GM19351 (cell line): ENCODE measurements around the gene IFNAR2.

ENCODE experiments used
- ATAC-seq: cut with Tn5 transposase; IDR thresholded peaks from one replicate; pipeline ENCODE4 v1.9.1; 2021; ENCODE audit warnings: mild to moderate bottlenecking, moderate library complexity; ENCODE audit not compliant: unreplicated experiment

Gene IFNAR2

DNA sequence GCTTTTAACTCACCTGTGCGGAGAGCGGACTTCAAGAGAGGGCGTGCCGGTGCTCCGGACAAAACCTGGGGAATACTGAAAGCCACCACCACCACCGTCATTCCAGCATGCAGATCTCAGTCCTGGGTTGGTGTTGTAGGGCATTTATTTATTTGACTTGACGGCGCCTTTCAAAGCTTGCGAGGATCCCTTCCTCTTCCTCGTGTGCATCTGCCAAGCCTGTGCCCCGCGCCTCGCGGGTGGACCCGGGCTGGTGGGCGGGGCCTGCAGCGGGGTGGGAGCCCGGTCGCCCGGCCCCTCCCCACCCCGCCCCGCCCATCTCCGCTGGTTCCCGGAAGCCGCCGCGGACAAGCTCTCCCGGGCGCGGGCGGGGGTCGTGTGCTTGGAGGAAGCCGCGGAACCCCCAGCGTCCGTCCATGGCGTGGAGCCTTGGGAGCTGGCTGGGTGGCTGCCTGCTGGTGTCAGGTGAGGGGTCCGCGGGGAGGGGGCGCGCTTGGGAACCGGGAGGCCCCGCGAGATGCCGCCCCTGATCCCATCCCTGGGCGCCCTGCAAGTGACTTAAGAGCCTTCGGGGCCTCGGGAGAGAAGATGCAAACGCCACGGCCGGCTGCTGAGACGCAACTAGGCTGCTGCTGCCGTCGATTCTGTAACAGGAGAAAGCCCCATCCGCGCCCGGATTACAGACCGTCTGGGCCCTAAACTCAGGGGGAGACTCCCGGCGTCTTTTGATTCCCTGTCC lies 36.5 kb downstream of the IFNAR2 start, which contains the start of gene IL10RB:
Gene IL10RB, plus strand, starts transcription at position 318 of the 739 bp plus-strand sequence. Its CDS starts 99 bp downstream, at position 417.
- ATAC-seq, result peak; percentile 40

- ATAC-seq, result no peak
These were observed 37.0 kb downstream of the IFNAR2 start for GRCh38 chr21:33266789-33267135.

DNA sequence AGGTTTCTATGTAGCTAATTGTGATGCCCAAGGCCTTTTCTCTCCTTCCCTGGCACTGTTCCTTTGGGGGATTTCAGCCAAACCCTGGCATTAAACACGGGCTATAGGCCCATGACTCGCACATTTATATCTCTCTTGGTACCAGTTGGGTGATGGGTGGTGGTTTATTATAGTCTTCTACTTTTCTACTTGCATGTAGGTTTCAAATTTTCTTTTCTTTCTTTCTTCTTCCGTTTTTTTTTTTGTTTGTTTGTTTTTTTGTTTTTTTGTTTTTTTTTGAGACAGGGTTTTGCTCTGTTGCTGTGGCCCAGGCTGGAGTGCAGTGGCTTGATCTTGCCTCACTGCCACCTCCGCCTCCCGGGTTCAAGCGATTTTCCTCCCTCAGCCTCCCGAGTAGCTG lies 37.5 kb downstream of the IFNAR2 start:
- ATAC-seq, result no peak

DNA sequence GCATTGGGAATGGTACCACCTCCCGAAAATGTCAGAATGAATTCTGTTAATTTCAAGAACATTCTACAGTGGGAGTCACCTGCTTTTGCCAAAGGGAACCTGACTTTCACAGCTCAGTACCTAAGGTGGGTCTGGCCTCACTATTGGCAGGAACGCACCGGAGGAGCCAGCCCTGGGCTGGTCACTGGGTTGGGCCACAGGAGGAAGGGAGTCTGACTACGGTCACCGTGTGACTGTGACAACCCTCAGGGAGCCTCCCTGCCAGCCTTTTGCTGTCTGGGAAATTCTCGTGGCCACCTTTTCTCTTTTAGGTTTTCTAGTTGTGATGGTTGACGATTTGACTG lies 38.6 kb downstream of the IFNAR2 start:
- ATAC-seq, result no peak

DNA sequence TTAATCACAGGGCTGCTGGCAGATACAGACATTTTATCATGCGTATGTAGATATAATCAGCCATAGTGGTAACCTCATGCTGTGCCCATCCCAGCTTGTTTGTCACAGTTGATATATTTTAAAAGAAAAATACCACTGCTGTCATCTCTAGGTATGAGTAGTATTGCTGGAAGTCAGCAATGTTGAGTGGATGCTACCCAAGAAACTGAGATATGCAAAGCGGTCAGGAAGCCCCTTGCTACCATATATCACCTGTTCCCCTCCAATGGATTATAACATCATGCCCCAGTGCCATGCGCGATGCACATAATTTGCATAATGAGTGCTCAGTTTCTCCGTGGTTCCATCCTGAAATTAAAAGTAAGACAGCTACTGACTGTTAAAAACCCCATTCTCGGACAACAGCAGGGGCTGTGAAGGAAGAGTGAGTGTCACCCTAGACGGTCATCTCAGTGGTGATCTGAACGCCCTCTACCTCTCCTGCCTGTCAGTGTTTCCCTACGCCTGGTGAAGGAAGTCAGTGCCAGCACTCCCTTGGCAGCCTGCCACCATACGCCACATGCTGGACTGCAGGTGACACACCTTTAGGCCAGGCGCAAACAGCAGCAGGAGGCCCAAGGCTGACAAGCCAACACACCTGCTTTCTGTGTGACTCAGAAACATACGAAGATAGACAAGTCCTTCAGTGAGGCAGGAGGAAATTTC lies 39.2 kb downstream of the IFNAR2 start:
- ATAC-seq, result peak; percentile 66

- ATAC-seq, result no peak
These were observed 41.2 kb downstream of the IFNAR2 start for GRCh38 chr21:33270986-33271385.

DNA sequence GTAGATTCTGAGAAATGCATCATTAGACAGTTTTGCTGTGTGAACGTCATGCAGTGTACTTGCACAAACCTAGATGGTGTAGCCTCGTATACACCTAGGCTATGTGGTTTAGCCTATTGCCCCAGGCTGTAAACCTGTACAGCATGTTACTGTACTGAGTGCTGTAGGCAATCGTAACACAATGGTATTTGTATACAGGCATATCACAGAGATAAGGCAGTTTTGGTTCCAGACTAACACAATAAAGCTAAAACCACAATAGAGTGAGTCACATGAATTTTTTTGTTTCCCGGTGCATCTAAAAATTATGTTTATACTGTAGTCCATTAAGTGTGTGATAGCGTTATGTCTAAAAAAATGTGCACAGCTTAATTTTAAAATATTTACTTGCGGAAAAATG lies 43.3 kb downstream of the IFNAR2 start:
- ATAC-seq, result no peak

DNA sequence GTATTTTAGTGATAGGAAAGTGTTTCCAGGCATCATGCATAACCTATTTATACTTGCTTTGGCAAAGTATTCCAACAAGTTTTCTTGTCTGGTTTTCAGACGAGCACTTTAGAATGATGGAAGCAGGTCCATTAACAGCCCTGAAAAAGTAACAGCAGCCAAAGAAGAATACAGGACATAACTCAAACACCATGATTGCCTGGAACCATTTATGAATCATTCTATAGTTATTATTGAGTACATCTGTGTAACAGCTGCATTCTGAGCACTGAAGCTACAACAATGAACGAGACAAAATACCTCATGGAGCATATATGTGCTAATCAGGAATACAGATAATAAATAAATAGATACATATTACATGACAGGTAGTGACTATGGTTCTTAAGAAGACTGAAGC lies 49.0 kb downstream of the IFNAR2 start:
- no peak for ATAC-seq

DNA sequence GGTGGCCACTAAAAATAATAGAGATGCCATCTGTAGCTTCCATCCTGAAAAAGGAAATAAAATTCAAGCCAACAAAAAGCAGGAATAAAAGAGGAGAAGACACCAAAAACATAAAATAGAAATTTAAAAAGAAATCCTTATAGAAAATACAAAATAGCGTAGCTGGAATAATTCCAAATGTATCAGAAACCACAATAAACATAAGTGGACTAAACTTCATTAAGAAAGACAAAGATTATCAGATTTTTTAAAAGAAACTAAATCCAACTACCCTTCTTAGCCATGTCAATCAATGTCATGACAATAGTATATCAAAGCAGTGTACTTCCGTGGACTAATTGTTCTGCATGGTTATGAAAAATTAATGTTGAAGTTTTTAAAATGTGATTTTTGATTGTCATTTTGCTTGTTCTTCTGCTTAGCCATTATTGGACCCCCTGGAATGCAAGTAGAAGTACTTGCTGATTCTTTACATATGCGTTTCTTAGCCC lies 49.6 kb downstream of the IFNAR2 start:
- ATAC-seq, result no peak
